HepG2 (cell line): ENCODE data around the gene CD46.

Experiments
- CEBPZ ChIP-seq: IDR thresholded peaks from 2 replicates; pipeline ENCODE4 v1.6.1; 2012; ENCODE audit warnings: low read length, improper control_type of control experiment
- POLR2A ChIP-seq, 2 experiments: IDR thresholded peaks; 2 replicates each; pipeline ENCODE4 v1.6.1; 2011; ENCODE audit warnings: low read depth in 2 of 2, low read length in 2 of 2, mild to moderate bottlenecking in 1 of 2, moderate library complexity in 1 of 2; ENCODE audit not compliant: insufficient read depth in 1 of 2
- POLR2AphosphoS5 ChIP-seq: IDR thresholded peaks from 2 replicates; pipeline ENCODE4 v1.6.1; 2012; ENCODE audit warnings: low read depth, low read length
- SNRNP70 ChIP-seq: fragments of 200-400 bp; formaldehyde crosslinking; IDR thresholded peaks from 2 replicates; pipeline ENCODE4 v1.6.1; 2017; ENCODE audit warnings: mild to moderate bottlenecking, low read depth, low read length, moderate library complexity
- SP1 ChIP-seq, 2 experiments: fragments of 450-650 bp in 1 of 2; sonication (generic) in 1 of 2; formaldehyde crosslinking in 1 of 2; IDR thresholded peaks; 2 replicates each; pipeline versions ENCODE4 v1.4.0 to v1.6.1; 2016 to 2020; ENCODE audit warnings: missing genetic modification reagents in 1 of 2
- SRSF1 ChIP-seq: fragments of 200-400 bp; formaldehyde crosslinking; optimal IDR thresholded peaks from 2 replicates; pipeline ENCODE3; 2017; ENCODE audit warnings: mild to moderate bottlenecking, low read depth, low read length, moderate library complexity
- TF ChIP-seq, protein P1 (sequence below): sonication (generic); formaldehyde crosslinking; conservative IDR thresholded peaks from 2 replicates; pipeline ENCODE4 v1.8.1; 2023; ENCODE audit warnings: missing genetic modification reagents

DNA sequence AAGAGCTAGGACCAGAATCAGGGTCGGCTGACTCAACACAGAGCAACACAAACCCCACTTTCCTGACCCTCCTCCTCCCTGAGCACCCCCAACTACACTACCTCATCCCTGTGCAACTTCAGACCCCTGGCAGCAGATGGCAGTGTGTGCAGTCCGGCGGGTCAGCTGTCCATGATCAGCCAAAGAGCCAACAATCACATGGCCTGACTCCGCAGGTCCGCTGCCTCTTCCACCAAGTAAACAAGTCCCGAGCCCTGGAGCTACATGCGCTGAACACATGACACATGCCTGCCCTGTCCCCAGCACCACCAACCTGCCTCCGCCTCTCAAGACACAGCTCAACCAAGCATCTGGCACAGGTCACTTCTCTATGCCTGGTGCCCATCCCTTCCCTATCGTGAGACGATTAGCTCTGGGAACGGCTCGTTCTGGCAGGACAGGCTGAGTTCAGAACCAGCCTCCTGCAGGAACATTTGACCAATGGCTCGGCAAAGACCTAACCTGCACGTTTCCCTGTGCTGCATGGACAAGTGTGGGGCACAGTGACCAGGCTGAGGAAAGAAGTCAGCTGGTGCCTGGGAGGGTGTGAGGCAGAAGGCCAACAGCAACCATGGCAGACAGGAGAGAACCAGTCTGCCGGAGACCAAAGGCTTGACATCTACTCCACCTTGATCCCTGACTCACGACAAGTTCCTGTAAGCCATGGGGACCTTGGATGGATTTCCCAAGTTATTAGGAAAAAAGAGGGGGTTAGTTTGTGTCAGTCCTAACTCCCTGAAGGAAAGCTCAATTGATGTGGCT, 60.3 kb downstream of the CD46 start:
- TF ChIP-seq, protein P1, sequence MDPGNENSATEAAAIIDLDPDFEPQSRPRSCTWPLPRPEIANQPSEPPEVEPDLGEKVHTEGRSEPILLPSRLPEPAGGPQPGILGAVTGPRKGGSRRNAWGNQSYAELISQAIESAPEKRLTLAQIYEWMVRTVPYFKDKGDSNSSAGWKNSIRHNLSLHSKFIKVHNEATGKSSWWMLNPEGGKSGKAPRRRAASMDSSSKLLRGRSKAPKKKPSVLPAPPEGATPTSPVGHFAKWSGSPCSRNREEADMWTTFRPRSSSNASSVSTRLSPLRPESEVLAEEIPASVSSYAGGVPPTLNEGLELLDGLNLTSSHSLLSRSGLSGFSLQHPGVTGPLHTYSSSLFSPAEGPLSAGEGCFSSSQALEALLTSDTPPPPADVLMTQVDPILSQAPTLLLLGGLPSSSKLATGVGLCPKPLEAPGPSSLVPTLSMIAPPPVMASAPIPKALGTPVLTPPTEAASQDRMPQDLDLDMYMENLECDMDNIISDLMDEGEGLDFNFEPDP = no peak
- TF ChIP-seq POLR2AphosphoS5 (no peak), CEBPZ (no peak), POLR2A (IDR thresholded peaks at IDR 0.05; ENCODE audit: insufficient read depth in 1 of 2, low read depth in 2 of 2, low read length in 2 of 2) (no peak), SP1 (IDR thresholded peaks at IDR 0.05) (no peak), SP1 (CRISPR knock-in tag; IDR thresholded peaks at IDR 0.05) (no peak), SNRNP70 (no peak), SRSF1 (no peak)
